HepG2 (cell line): ENCODE measurements around the gene GSK3B. TPM values are rescaled to one million over a fixed set of nuclear protein-coding genes. Genes with fewer than 3 reads are reported as not detected.

ENCODE experiments used
- ATAC-seq: fragments of 200-7000 bp; cut with Tn5 transposase; 3 replicates; pipeline ENCODE4 v1.9.1; 2020; ENCODE audit warnings: mild to moderate bottlenecking, moderate library complexity
- BruUV-seq: library from RNA; stranded (reverse); fragments of 400-500 nt; replicated peaks from 2 replicates; lab custom pipeline; 2021; lab: Mats Ljungman, UMichigan
- CTCF ChIA-PET: fragments of 300-600 bp; formaldehyde crosslinking; extraction: SDS; loops from one replicate; lab custom pipeline; 2021; ENCODE audit warnings: low total read pairs, inconsistent platforms, low intra/inter-chr PET ratio; lab: Yijun Ruan, JAX
- POLR2A ChIA-PET: fragments of 350-600 bp; sonication (Branson Sonifier 250); formaldehyde crosslinking; loops from one replicate; lab custom pipeline; 2020; ENCODE audit warnings: antibody characterized with exemption, inconsistent platforms; lab: Yijun Ruan, JAX
- DNase-seq: peaks from one replicate; pipeline ENCODE4 v3.0.0-alpha.2; 2015; ENCODE audit warnings: low spot score
- FAIRE-seq: peaks from 3 replicates; lab custom pipeline; 2011; peaks lifted over from hg19 to GRCh38; lab: Jason Lieb, UNC
- H2AFZ ChIP-seq: one replicate; pipeline ENCODE4 v1.6.1; 2011; ENCODE audit warnings: low read length, inconsistent platforms
- H3K27ac ChIP-seq: fragments of 300-600 bp; 3 replicates; pipeline ENCODE4 v1.8.0; 2011; ENCODE audit warnings: mixed run types, mild to moderate bottlenecking, mixed read lengths, low read length, inconsistent platforms; ENCODE audit not compliant: insufficient read depth; ENCODE audit errors: extremely low read length
- H3K27me3 ChIP-seq, 2 experiments: fragments of 200-600 bp in 1 of 2; 2 replicates in 1 of 2; 3 replicates in 1 of 2; pipeline versions ENCODE4 v1.6.0 to v1.8.0; 2011; ENCODE audit warnings: low read length in 2 of 2, mild to moderate bottlenecking in 2 of 2, moderate library complexity in 2 of 2, inconsistent platforms in 1 of 2; ENCODE audit not compliant: insufficient read depth in 2 of 2, control insufficient read depth in 1 of 2
- H3K36me3 ChIP-seq, 2 experiments: fragments of 200-600 bp in 1 of 2; replicated peaks in 1 of 2; 2 replicates in 1 of 2; 3 replicates in 1 of 2; pipeline versions ENCODE4 v1.5.1 to v1.8.0; 2011; ENCODE audit warnings: low read length in 2 of 2, inconsistent platforms in 1 of 2; ENCODE audit not compliant: insufficient read depth in 2 of 2, control insufficient read depth in 1 of 2
- H3K4me1 ChIP-seq: 2 replicates; pipeline ENCODE4 v1.5.1; 2012; ENCODE audit warnings: low read length, inconsistent platforms; ENCODE audit not compliant: insufficient read depth
- H3K4me2 ChIP-seq: 2 replicates; pipeline ENCODE4 v1.6.0; 2011; ENCODE audit warnings: low read depth, low read length, inconsistent platforms
- H3K4me3 ChIP-seq, 3 experiments: fragments of 200-600 bp in 1 of 3; sonication (generic), shearing (Covaris generic) in 1 of 3; replicated peaks in 1 of 3; 2 replicates each; pipeline ENCODE4 v1.5.1; 2011 to 2016; ENCODE audit warnings: low read length in 3 of 3, inconsistent platforms in 2 of 3, low read depth in 2 of 3, mild to moderate bottlenecking in 2 of 3, control low read depth in 1 of 3, mixed read lengths in 1 of 3; ENCODE audit not compliant: insufficient read depth in 1 of 3
- H3K79me2 ChIP-seq: one replicate; pipeline ENCODE4 v1.6.1; 2011; ENCODE audit warnings: low read length, inconsistent platforms; ENCODE audit not compliant: insufficient read depth
- H3K9ac ChIP-seq: 2 replicates; pipeline ENCODE4 v1.6.0; 2011; ENCODE audit warnings: mild to moderate bottlenecking, low read depth, low read length, inconsistent platforms; ENCODE audit not compliant: insufficient read depth
- H3K9me3 ChIP-seq: 2 replicates; pipeline ENCODE4 v1.5.1; 2012; ENCODE audit warnings: mild to moderate bottlenecking, low read length
- H4K20me1 ChIP-seq: 2 replicates; pipeline ENCODE4 v1.6.0; 2011; ENCODE audit warnings: inconsistent platforms, mild to moderate bottlenecking, low read length, moderate library complexity; ENCODE audit not compliant: insufficient read depth
- ARNT2 ChIP-seq: sonication (generic); formaldehyde crosslinking; IDR thresholded peaks from 2 replicates; pipeline ENCODE4 v1.8.0; 2022; ENCODE audit warnings: mild to moderate bottlenecking, low read depth, missing genetic modification reagents, moderate library complexity
- DPF2 ChIP-seq: sonication (generic); formaldehyde crosslinking; IDR thresholded peaks from 2 replicates; pipeline ENCODE4 v1.4.0; 2020; ENCODE audit warnings: mild to moderate bottlenecking, low read depth, missing genetic modification reagents, borderline replicate concordance
- ETV5 ChIP-seq: IDR thresholded peaks from 2 replicates; pipeline ENCODE4 v1.6.1; 2018; ENCODE audit warnings: missing biosample characterization, missing genetic modification reagents, inconsistent platforms, borderline replicate concordance
- MLX ChIP-seq: IDR thresholded peaks from 2 replicates; pipeline ENCODE4 v1.6.1; 2016
- SAP130 ChIP-seq: IDR thresholded peaks from 2 replicates; pipeline ENCODE4 v1.6.1; 2016; ENCODE audit warnings: low read depth
- ZMYM4 ChIP-seq: sonication (generic); formaldehyde crosslinking; IDR thresholded peaks from 2 replicates; pipeline ENCODE4 v1.8.1; 2023; ENCODE audit warnings: mild to moderate bottlenecking, missing genetic modification reagents
- ZNF136 ChIP-seq: sonication (generic); formaldehyde crosslinking; IDR thresholded peaks from 2 replicates; pipeline ENCODE4 v1.8.1; 2022; ENCODE audit warnings: low read depth, mild to moderate bottlenecking, moderate library complexity, missing genetic modification reagents
- ZNF205 ChIP-seq: IDR thresholded peaks from 2 replicates; pipeline ENCODE4 v1.6.1; 2018; ENCODE audit warnings: missing biosample characterization, missing genetic modification reagents
- ZNF652 ChIP-seq: IDR thresholded peaks from 2 replicates; pipeline ENCODE4 v1.6.1; 2016; ENCODE audit warnings: low read depth, borderline replicate concordance
- ZNF691 ChIP-seq: sonication (generic); formaldehyde crosslinking; IDR thresholded peaks from 2 replicates; pipeline ENCODE4 v1.4.0; 2020; ENCODE audit warnings: missing genetic modification reagents, low read depth, mild to moderate bottlenecking, borderline replicate concordance
- ZNF790 ChIP-seq: sonication (generic); formaldehyde crosslinking; IDR thresholded peaks from 2 replicates; pipeline ENCODE4 v1.8.0; 2022; ENCODE audit warnings: missing genetic modification reagents, mild to moderate bottlenecking, borderline replicate concordance
- ZNF850 ChIP-seq: sonication (generic); formaldehyde crosslinking; conservative IDR thresholded peaks from 2 replicates; pipeline ENCODE4 v1.9.0; 2021; ENCODE audit warnings: mild to moderate bottlenecking, missing genetic modification reagents
- WGBS: methylation state at CpG from one replicate; pipeline ENCODE4 v1.1.6; 2017; ENCODE audit warnings: low lambda C conversion rate; 5-methylcytosine and 5-hydroxymethylcytosine counted together
- in situ Hi-C: cut with HindIII; loops from 2 replicates; pipeline ENCODE4 v1.10.0; 2017; ENCODE audit warnings: low pct_unique_long_range_greater_than_20kb; ENCODE audit not compliant: extremely low pct_ligation_motif_present
- intact Hi-C: fragments of 100-400 bp; cut with micrococcal nuclease; formaldehyde crosslinking; loops from one replicate; pipeline ENCODE4 v1.10.0; 2022; ENCODE audit not compliant: unreplicated experiment
- polyA plus RNA-seq, 8 experiments: library from polyadenylated mRNA; depleted of rRNA in 3 of 8; stranded (reverse) in 7 of 8; unstranded in 1 of 8; fragments of >200 nt; fragmentation: Illumina TruSeq in 4 of 8; extraction: Trizol in 4 of 8; gene quantifications; 2 replicates each; pipeline versions ENCODE4 v1.2.1 to v1.2.3, GENCODE V29; 2011 to 2016; ENCODE audit warnings: low read depth in 4 of 8, missing spikeins in 1 of 8, mixed read lengths in 1 of 8; ENCODE audit not compliant: insufficient read depth in 1 of 8
- total RNA-seq, 5 experiments: library from RNA; depleted of rRNA; stranded (reverse); fragments of >200 nt; fragmentation: Illumina TruSeq; extraction: Trizol; gene quantifications; 2 replicates each; pipeline ENCODE4 v1.2.3, GENCODE V29; 2016; ENCODE audit warnings: low read depth in 1 of 5
- TF ChIP-seq, protein P1 (sequence below): sonication (generic); formaldehyde crosslinking; IDR thresholded peaks from 2 replicates; pipeline ENCODE4 v1.4.0; 2020; ENCODE audit warnings: missing genetic modification reagents, mild to moderate bottlenecking, borderline replicate concordance

The GSK3B gene
- total and polyA plus RNA-seq, 2 of the 13 experiments (the other 11 are each of a cell fraction or from before 2014, with no cell fraction given): 22.3 to 30.1 TPM

- Histone ChIP-seq H3K4me3 (no peak overlapping the region), H3K27ac (no peak overlapping the region), H3K9me3 (no peaks in the 10 kb centered on the region), H3K4me1 (peaks cover 18% of the 10 kb centered on the region), H4K20me1 (peaks cover 10% of the 10 kb centered on the region), H3K79me2 (peaks cover 89% of the 10 kb centered on the region), H3K9ac (no peak overlapping the region), H2AFZ (no peak overlapping the region), H3K36me3 (0 out of 5 replicates have a peak, but pooled peaks cover 0 to 3% of the 10 kb centered on the region in 2 experiments), H3K4me2 (no peak overlapping the region), H3K27me3 (no peaks in the 10 kb centered on the region)
- ATAC-seq (no peak), FAIRE-seq (no peak), DNase-seq (no peak)
- 67% methylated on average over 2 of the region's 2 CpGs for WGBS
- CTCF ChIA-PET: no interaction called here
- intact Hi-C loops: no loop called here
- BruUV-seq: no TSS peak
- POLR2A ChIA-PET: no interaction called here
- in situ Hi-C loops: no loop called here
- no peak for TF ChIP-seq ARNT2 (CRISPR knock-in tag)
- TF ChIP-seq ZNF790 (CRISPR knock-in tag): no peak
- no peak for TF ChIP-seq ZNF691 (CRISPR knock-in tag)
- TF ChIP-seq, protein P1, sequence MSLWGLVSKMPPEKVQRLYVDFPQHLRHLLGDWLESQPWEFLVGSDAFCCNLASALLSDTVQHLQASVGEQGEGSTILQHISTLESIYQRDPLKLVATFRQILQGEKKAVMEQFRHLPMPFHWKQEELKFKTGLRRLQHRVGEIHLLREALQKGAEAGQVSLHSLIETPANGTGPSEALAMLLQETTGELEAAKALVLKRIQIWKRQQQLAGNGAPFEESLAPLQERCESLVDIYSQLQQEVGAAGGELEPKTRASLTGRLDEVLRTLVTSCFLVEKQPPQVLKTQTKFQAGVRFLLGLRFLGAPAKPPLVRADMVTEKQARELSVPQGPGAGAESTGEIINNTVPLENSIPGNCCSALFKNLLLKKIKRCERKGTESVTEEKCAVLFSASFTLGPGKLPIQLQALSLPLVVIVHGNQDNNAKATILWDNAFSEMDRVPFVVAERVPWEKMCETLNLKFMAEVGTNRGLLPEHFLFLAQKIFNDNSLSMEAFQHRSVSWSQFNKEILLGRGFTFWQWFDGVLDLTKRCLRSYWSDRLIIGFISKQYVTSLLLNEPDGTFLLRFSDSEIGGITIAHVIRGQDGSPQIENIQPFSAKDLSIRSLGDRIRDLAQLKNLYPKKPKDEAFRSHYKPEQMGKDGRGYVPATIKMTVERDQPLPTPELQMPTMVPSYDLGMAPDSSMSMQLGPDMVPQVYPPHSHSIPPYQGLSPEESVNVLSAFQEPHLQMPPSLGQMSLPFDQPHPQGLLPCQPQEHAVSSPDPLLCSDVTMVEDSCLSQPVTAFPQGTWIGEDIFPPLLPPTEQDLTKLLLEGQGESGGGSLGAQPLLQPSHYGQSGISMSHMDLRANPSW (CRISPR knock-in tag): no peak
- no peak for TF ChIP-seq ZNF850 (CRISPR knock-in tag)
- no peak for TF ChIP-seq MLX (CRISPR knock-in tag)
- no peak for TF ChIP-seq SAP130
- no peak for TF ChIP-seq ZMYM4 (CRISPR knock-in tag)
- no peak for TF ChIP-seq ETV5 (CRISPR knock-in tag)
- TF ChIP-seq ZNF205 (CRISPR knock-in tag): no peak
- TF ChIP-seq ZNF136: no peak
- TF ChIP-seq DPF2 (CRISPR knock-in tag): no peak
- TF ChIP-seq ZNF652 (CRISPR knock-in tag): no peak
These were observed 68.7 kb downstream of the GSK3B start for GRCh38 chr3:120025520-120025919.
